GM21528 (cell line): ENCODE data around the gene ALDH9A1.
"Not testable (repeated sequence)": the region's sequence is repeated elsewhere in the genome, so short reads cannot be mapped to it uniquely, and the experiment has no call there.

ENCODE experiments used
- ATAC-seq: cut with Tn5 transposase; IDR thresholded peaks from one replicate; pipeline ENCODE4 v1.9.1; 2021; ENCODE audit warnings: mild to moderate bottlenecking, moderate library complexity; ENCODE audit not compliant: unreplicated experiment, low FRiP score

Gene ALDH9A1

DNA sequence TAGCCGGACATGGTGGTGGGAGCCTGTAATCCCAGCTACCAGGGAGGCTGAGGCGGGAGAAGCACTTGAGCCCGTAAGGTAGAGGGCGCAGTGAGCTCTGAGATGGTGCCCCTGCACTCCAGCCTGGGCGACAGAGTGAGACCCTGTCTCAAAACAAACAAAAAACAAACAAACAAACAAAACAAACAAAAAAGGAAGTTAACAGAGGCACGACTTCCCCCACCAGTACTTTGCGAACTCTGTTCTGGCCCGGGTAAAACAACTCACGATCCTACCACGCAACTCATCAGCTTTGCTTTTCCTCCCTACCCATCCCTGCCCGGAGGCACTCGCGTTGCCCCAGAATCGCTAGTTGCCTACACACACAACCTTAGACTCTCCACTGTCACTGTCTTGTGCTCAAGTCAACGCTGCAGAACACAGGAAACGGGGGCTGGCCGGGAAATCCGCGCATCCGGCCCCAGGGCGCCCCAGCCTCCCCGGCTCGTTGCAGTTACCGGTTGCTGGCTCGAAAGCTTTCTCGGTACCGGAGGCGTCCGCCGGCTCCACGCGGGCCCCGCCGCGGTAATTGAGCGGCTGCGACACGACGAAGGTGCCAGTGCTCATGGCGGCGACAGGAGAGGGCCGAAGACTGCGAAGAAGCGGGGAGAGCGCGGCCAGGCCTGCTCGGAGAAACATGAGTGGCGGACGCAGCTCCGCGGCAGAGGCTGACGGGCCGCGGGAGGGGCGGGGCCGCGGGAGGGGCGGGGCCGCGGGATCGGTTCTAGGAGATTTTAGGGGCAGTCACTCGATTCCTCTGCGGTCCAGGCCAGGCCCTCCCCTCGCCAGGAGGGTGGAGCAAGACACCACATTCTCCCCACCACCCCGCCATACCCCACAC, at the start of gene ALDH9A1:
Gene ALDH9A1 (minus strand): TSS at position 682 of the 880 bp plus-strand sequence. CDS start 4 bp downstream, at position 678.
- ATAC-seq: peak; percentile 94

DNA sequence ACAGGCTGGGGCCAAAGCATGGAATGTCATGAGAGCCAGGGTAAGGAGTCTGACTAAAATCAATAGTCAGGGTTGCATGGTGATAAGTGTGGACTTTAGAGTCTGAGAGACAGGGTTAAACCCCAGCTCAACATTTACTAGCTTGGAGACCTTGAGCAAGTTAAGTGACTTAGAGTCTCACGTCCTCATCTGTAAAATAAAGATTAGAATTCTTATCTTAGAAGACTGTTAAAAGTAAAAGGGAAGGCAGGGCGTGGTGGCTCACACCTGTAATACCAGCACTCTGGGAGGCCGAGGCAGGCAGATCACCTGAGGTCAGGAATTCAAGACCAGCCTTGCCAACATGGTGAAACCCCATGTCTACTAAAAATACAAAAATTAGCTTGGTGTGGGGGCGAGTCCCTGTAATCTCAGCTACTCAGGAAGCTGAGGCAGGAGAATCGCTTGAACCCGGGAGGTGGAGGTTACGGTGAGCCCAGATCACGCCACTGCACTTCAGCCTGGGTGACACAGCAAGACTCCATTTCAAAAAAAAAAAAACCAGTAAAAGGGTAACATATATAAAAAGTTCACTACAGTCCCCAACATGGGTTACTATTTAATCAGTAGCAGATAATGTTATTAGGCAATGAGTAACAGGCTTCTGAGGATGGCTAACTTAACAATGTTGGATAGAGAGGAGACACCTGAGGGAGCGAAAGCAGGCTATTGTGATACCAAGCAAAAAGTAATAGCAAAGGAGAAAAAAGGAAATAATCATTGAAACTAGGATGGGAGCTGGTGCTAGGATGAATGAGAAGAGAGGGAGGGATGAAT, 49.5 kb upstream of the ALDH9A1 start:
- ATAC-seq: no peak

DNA sequence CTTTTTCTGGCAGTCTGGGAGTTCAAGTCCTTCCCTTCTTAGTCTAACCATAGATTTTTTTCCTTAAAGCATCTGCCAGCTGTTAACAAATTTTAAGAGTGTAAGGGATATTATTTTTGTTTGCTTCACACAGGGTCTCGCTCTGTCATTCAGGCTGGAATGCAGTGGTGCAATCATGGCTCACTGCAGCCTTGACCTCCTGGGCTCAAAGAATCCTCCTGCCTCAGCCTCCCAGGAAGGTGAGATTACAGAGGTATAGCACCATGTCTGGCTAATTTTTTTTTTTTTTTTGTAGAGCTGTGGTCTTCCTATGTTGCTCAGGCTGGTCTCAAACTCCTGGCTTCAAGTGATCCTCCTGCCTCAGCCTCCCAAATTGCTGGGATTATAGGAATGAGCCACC, 46.6 kb upstream of the ALDH9A1 start:
- not testable (repeated sequence) for ATAC-seq

DNA sequence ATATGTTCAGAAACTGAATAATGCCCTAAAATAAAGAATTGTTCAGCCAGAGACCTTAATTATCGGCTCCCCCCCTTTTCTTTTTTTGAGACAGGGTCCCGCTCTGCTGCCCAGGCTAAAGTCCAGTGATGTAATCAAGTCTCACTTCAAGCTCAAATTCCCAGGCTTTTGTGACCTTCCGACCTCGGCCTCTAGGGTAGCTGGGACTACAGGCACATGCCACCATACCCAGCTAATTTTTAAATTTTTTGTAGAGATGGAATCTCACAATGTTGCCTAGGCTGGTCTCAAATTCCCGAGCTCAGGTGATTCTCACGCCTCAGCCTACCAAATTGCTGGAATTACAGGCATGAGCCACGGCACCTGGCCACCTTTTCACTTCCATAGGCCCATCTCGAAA, 43.8 kb upstream of the ALDH9A1 start:
- no peak for ATAC-seq

DNA sequence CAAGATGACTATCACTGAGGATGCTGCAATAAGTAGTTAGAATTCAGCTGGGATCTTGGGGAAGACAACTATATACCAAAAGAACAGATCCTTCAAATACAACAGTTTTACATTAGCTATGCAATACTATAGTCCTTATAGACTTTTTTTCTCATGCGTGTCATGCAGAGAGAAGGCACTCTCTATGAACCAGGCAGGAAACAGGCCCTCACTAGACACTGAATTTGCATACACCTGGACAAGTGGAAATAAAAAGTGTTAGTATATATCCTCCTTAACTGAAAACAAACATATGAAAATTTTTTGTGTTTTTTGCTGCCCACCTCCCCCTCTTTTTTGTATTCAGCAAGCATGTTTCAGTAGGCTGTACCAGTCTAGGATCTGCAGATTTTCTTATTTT, 40.4 kb upstream of the ALDH9A1 start:
- ATAC-seq: peak; percentile 97

DNA sequence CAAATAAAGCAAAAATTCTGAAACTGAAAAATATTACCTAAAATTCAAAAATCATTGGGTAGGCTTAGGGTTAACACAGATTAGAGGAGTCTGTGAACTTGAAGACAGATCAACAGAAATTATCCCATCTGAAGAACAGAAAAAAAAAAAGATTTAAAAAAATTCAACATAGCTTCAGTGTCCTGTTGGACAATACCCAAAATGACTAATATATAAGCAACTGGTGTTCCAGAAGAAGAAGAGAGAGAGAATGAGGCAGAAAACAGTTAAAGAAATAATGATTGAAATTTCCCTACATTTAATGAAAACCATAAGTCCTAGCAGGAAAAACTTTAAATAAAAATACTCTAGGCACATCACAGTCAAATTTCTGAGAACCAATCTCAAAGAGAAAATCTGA, 38.8 kb upstream of the ALDH9A1 start:
- no peak for ATAC-seq

DNA sequence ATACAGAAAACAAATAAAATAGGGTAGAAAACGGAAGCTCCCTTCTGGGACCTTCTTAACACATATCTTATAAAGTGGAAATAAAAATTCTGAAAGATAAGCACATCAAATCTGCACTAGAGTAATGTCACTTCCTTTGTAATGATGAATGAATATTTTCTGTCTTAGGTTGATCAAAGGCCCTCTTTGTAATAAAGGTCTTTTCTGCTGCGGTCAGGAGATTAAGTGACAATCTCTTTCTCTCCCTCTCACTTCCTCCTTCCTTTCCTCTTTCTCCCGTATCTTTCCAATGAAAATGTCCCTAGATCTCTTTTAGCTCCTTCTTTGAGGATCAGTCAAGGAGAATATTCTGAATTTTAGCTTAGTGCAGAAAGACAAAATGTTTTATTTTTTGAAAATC, 36.5 kb upstream of the ALDH9A1 start:
- no peak for ATAC-seq

DNA sequence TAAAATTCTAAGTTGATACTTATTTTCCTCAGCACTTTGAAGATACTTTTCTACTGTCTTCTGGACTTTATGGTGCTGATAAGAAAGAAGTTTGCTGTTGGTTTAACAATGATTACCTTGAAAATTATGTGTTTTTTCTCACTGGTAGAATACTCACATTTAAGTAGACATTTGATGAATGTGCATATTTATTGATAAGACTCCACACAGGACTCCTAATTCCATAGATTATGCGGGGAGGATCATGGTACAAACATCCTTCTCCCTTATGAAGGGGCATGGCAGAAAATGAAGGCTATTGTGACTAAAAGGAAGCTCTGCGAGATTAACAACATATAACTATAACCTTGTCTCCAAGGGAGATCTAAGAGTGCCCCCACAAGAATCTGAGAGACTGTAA, 28.5 kb upstream of the ALDH9A1 start:
- no peak for ATAC-seq

DNA sequence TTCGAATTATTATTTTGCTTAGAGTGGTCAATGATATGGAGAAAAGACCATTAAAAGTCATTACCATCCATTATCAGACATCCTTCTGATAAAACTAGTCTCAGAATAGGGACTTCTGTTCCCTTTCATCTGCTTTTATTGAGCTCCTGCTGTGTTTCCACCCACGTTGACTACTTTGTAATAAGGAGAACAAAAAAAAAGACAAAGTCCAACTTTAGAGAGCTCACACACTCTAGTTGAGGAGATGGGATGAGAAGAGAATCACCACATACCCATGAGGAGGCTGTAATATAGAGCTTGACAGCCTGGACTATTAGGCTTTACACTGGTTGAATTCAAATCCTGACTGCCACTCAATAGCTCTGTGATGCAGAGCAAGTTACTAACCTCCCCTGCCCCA, 27.8 kb upstream of the ALDH9A1 start:
- no peak for ATAC-seq

DNA sequence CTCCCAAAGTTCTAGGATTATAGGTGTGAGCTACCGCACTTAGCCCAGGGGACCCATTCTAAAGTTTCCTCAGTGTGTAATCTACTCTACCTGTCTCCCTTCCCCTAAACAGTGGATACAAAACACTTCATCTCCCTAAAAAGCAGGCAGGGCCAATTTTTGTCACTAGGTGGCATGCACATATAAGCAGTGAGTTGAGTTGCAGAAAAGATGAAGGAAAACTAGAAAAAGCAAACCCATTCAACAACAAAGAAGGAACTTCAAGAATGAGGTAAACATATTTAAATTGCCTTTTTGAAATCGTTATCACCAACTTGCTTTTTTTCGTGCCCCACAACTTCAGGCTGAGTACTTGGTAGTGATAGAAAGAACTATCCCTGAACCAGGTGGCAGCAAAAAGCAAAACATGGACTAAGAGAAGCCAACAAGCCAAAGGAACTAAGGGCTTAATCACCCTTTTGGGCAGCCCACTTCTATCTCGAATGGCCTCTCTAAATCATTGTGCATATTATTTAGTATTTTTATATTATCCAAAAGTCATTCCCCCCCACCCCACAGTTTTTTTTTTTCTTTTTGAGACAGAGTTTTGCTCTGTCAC, 19.7 kb upstream of the ALDH9A1 start:
- no peak for ATAC-seq

DNA sequence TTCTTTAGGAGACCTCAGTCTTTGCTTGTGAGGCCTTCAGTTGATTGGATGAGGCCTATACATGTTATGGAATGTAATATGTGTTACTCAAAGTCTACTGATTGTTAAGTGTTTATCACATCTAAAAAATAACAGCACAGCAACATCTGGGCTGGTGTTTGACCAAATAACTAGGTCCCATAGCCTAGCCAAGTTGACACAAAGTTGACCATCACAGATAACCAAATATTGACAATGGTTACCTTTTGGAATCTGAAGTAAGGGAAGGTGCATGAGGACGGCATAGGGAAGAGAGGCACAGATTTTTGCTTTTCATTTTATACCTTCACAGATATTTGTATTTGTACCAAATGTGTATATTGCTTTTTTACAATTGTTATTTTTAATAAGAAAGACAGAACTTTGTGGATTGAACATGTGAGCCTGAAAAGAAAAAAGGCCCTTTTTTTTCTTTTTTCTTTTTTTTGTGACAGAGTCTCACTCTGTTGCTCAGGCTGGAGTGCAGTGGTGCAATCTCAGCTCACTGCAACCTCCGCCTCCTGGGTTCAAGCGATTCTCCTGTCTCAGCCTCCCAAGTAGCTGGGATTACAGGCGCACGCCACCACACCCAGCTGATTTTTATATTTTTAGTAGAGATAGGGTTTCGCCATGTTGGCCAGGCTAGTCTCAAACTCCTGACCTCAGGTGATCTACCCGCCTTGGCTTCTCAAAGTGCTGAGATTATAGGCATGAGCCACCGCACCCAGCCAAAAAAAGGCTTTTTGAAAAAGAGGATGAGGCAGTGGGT, 18.1 kb upstream of the ALDH9A1 start:
- ATAC-seq: not testable (repeated sequence)

DNA sequence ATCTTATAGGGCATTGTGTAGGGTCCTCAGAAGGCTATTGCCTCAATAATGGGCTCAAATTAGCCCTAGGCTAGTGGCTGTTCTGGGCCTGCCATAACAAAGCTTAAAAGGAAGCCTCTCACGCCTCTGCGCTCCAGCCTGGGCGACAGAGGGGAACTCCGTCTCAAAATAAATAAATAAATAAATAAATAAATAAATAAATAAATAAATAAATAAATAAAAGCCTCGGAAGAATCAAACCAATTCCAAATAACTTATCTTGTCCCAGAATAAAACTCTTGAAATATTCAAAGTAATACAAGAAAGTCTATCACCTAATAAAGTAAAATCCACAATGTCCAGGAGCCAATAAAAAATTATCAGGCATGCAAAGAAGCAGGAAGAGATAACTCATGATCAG, 14.4 kb upstream of the ALDH9A1 start:
- ATAC-seq: no peak

DNA sequence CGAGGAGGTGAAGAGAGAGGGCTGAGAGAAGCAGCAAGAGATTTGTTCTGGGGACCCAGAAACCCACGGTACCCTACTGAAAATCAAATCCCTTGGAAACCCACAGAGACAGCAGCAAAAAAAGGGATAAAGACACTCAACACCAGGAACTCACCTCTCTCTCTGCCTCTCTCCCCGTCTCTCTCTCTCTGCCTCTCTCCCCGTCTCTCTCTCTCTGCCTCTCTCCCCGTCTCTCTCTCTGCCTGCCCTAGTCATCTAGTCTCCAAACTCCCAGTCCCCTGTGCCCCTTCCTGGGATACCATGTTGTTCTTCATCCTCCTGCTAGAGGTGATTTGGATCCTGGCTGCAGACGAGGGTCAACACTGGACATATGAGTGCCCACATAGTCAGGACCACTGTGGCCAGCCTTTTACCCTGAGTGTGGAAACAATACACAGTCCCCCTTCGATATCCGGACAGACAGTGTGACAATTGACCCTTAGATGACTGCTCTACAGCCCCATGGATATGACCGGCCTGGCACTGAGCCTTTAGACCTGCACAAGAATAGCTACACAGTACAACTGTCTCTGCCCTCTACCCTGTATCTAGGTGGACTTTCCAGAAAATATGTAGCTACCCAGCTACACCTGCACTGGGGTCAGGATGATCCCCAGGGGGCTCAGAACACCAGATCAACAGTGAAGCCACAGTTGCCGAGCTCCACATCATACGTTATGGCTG, 9.8 kb upstream of the ALDH9A1 start:
- no peak for ATAC-seq

DNA sequence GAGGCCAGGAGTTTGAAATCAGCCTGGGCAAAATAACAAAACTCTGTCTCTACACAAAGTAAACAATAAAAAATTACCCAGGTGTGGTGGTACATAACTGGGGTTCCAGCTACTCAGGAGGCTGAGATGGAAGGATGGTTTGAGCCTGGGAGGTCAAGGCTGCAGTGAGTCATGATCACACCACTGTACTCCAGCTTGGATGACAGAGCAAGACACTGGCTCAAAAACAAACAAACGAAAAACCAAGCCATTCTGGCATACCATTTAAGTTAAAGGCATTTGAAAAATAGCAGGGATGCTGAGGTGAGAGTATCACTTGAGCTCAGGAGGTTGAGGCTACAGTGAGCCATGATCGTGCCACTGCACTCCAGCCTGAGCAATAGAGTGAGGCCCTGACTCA, 5.3 kb upstream of the ALDH9A1 start:
- ATAC-seq: no peak

DNA sequence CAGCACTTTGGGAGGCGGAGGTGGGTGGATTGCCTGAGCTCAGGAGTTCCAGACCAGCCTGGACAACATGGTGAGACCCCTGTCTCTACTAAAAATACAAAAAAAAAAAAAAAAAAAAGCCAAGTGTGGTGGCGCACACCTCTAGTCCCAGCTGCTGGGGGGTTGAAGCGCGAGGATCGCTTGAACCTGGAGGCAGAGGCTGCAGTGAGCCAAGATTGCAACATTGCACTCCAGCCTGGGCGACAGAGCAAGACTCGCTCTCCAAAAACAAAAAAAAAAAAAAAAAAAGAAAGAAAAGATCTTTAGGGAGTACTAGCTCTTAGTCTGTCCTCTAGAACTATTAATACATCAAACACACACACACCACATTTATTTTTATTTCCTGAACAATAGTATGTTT, 3.6 kb upstream of the ALDH9A1 start:
- ATAC-seq: not testable (repeated sequence)

DNA sequence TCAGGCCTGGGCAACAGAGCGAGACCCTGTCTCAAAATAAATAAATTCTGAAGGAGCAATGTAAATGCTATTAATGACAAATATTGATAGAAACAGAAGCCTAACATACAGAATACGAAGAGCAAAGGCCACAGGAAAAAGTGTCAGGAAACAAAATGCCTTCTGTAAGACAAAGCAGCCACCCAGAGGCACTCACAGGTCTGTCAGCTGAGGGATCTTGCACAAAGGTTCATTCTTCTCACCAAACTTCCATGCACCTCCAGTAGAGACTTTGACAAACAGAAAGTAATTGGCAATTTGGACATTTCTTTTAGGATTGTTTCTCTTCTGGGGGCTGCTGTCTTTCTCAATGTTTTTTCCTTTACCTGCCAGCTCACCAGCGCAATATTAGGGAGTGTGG, 1.2 kb upstream of the ALDH9A1 start:
- no peak for ATAC-seq

DNA sequence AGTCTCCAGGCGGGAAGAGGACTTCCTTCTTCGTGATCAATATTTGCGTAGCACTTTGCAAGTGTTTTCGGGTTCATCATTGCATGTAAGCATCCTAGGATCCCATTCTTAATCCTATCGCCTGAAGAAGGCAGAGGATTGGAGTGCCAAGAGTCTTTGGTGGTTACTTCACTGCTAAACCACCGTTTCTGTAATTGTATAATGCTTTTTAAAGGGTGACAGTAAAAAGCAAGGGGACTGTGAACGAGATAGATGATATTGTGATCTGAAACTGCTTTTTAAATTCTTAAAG, 345 bp upstream of the ALDH9A1 start:
- no peak for ATAC-seq

DNA sequence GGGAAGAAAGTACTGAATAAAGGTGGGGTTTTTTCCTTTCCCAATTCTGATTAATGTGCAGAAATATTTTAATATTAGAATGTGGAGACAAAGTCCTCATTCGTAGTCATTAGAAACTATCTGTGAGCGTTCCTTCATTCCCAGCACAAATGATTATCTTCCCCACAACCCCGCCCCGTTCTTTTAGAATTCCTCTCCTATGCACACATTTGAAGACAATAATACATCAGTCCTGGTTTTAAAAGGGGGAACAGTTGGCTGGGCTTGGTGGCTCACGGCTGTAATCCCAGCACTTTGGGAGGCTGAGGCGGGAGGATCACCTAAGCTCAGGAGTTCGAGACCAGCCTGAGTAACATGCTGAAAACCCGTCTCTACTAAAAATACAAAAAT, 876 bp downstream of the ALDH9A1 start:
- ATAC-seq: no peak

DNA sequence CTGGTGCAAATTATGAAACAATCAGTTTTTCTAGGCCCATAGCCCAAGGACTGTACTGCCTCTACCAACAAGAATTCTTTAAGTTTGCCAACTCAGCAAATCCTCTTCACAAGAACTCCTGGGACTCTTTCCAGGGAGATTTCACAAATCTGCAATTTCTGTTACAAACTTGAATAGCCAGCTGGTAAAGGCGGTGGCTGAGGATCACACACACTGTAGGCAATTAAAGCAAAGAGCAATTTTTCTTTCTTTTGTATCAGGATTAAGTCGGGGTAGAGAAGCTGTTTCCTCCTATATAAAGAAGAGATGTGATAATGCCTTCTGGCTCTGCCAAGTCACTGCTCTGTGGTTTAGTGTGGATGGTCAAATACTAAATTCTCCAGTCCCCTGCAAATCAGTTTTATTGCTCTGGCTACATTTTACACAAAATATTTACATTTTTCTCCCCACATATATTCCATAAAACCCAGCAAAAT, 1.7 kb downstream of the ALDH9A1 start:
- no peak for ATAC-seq

DNA sequence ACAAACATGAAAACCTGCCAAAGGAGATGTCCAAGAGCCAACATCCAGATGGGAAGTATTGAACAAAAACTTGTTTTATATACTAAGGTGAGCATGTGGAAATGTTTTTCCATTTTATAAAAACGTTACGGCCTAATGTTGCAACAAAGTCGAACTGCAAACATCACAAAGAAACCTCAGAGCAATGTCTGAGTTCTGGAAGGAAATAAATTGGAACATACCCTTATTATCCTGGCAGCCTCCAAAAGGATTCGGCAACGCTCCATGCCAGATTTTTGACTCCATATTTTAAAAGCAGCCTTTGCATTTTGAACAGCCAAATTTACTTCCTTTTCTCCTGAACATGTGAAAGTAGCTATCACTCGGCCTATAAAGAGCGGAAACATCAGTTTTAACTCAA, 3.3 kb downstream of the ALDH9A1 start:
- no peak for ATAC-seq
